Stimulated activated CD8-positive, alpha-beta memory T cell treated with anti-CD3 and anti-CD28 coated beads, Interleukin-7, amount 100 ng/mL, for 48 hours (primary cell): ENCODE data around the gene ANO5.

Experiments used
- DNase-seq, 2 donors: peaks; one replicate each; pipeline ENCODE4 v3.0.0-alpha.2; 2020; ENCODE audit warnings: low read depth in 1 of 2; ENCODE audit errors: extremely low read depth in 1 of 2

Gene ANO5

GRCh38 chr11:22192642-22193347, at the start of gene ANO5:
Gene ANO5, plus strand, starts transcription at chr11:22193085. Its CDS starts 408 bp downstream, at chr11:22193493.
- no peak for DNase-seq

GRCh38 chr11:22151649-22152197, 41.2 kb upstream of the ANO5 start:
- no peak for DNase-seq

- DNase-seq: no peak
These were observed 35.4 kb upstream of the ANO5 start for GRCh38 chr11:22157531-22157930.

GRCh38 chr11:22161489-22161888, 31.4 kb upstream of the ANO5 start:
- DNase-seq: no peak

- no peak for DNase-seq
These were observed 30.1 kb upstream of the ANO5 start for GRCh38 chr11:22162756-22163155.

GRCh38 chr11:22163394-22163797, 29.5 kb upstream of the ANO5 start:
- DNase-seq: no peak

- no peak for DNase-seq
These were observed 27.8 kb upstream of the ANO5 start for GRCh38 chr11:22165087-22165486.

GRCh38 chr11:22165759-22166513, 26.9 kb upstream of the ANO5 start:
- DNase-seq: no peak

- no peak for DNase-seq
These were observed 23.1 kb upstream of the ANO5 start for GRCh38 chr11:22169833-22170232.

- DNase-seq: no peak
These were observed 19.4 kb upstream of the ANO5 start for GRCh38 chr11:22173532-22173931.

GRCh38 chr11:22177186-22177585, 15.7 kb upstream of the ANO5 start:
- no peak for DNase-seq

GRCh38 chr11:22179626-22180025, 13.3 kb upstream of the ANO5 start:
- DNase-seq: no peak

GRCh38 chr11:22180131-22180530, 12.8 kb upstream of the ANO5 start:
- no peak for DNase-seq

GRCh38 chr11:22189660-22190059, 3.2 kb upstream of the ANO5 start:
- DNase-seq: no peak

- DNase-seq: no peak
These were observed 1.9 kb upstream of the ANO5 start for GRCh38 chr11:22190827-22191463.

GRCh38 chr11:22192289-22192641, 620 bp upstream of the ANO5 start:
- no peak for DNase-seq

GRCh38 chr11:22193348-22194051, 615 bp downstream of the ANO5 start:
- DNase-seq: no peak

GRCh38 chr11:22194306-22194705, 1.4 kb downstream of the ANO5 start:
- DNase-seq: no peak

- no peak for DNase-seq
These were observed 2.0 kb downstream of the ANO5 start for GRCh38 chr11:22194907-22195306.

- no peak for DNase-seq
These were observed 4.5 kb downstream of the ANO5 start for GRCh38 chr11:22197139-22198005.
